ENCODE results near the gene CD93. TPM values are rescaled to one million over a fixed set of nuclear protein-coding genes. Genes with fewer than 3 reads are reported as not detected.

Gene CD93
- polyA plus RNA-seq, 4 donors, result 0.67 to 36.7 (median 8.9) TPM

DNA sequence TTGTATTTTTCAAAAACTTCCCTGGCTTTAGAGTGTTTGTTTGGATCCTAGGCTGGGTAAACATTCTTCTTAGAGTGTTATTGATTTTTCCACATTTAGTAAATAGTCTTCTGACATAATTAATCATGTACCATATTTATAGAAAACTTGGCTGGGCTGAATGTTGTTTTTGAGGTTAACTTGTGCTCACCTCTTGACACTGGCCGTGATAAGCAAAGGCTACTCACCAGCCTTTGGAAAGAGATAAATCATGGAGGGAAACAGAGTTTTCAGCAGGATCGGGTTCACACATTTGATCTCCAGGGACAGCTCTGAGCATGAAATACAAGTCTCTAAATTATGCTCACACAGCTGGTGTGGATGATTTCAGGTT lies 6.2 kb upstream of the CD93 start:
- no peaks in the 10 kb centered on the region for H3K4me1 ChIP-seq (ENCODE audit: control insufficient read depth in 3 of 3, insufficient read depth in 2 of 3, low read depth in 1 of 3, low read length in 2 of 3)
- H3K27me3 ChIP-seq (ENCODE audit: control insufficient read depth in 3 of 3, insufficient read depth in 3 of 3, low read length in 3 of 3), result peaks cover 0 to 4% (median 0%) of the 10 kb centered on the region in 3 donors
- FAIRE-seq (no peak), DNase-seq (no peak)
- H3K36me3 ChIP-seq (ENCODE audit: control insufficient read depth in 3 of 3, insufficient read depth in 2 of 3, low read depth in 1 of 3, low read length in 3 of 3), result no peaks in the 10 kb centered on the region
- WGBS, 3 donors, result 36 to 47% (median 37%) methylated on average over 2 of the region's 2 CpGs
- H3K27ac ChIP-seq (ENCODE audit: low read depth in 1 of 3, low read length in 2 of 3), result no peak overlapping the region
- H3K9me3 ChIP-seq (ENCODE audit: control insufficient read depth in 2 of 2, insufficient read depth in 1 of 2, low read depth in 1 of 2, low read length in 1 of 2), result no peaks in the 10 kb centered on the region
- no peak overlapping the region for H3K4me3 ChIP-seq (ENCODE audit: low read depth in 1 of 3, low read length in 3 of 3)

- Histone ChIP-seq H3K4me1 (ENCODE audit: control insufficient read depth in 3 of 3, insufficient read depth in 2 of 3, low read depth in 1 of 3, low read length in 2 of 3) (no peaks in the 10 kb centered on the region), H3K27ac (ENCODE audit: low read depth in 1 of 3, low read length in 2 of 3) (peak overlapping the region in 1 of 3 donors; percentile 36), H3K27me3 (ENCODE audit: control insufficient read depth in 3 of 3, insufficient read depth in 3 of 3, low read length in 3 of 3) (peaks cover 0 to 4% (median 0%) of the 10 kb centered on the region in 3 donors), H3K9me3 (ENCODE audit: control insufficient read depth in 2 of 2, insufficient read depth in 1 of 2, low read depth in 1 of 2, low read length in 1 of 2) (no peaks in the 10 kb centered on the region), H3K4me3 (ENCODE audit: low read depth in 1 of 3, low read length in 3 of 3) (no peak overlapping the region), H3K36me3 (ENCODE audit: control insufficient read depth in 3 of 3, insufficient read depth in 2 of 3, low read depth in 1 of 3, low read length in 3 of 3) (no peaks in the 10 kb centered on the region)
- 59 to 67% (median 60%) methylated on average over 8 of the region's 8 CpGs for WGBS, 3 donors
- no peak for FAIRE-seq
- no peak for DNase-seq
Observed at GRCh38 chr20:23091721-23092383, 5.7 kb upstream of the CD93 start.

DNA sequence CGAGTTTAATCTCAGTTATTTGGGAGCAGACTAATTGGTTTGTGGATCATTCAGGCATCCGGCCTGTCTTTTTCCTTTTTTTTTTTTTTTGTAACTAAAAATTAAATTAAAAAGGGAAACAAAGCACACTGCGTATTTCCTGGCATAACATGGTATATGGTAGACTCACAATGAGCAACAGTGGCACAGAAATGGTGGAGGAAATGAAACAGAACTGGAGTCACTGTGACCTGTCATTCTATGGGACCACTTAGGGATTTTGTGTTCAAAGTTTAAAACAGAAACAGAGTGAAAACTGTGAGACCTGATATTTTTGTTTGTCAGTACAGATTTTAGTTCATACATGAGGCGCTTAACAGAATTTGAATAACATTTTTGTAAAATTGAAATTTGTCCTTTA lies 4.8 kb upstream of the CD93 start:
- WGBS, 3 donors, result 77 to 90% (median 80%) methylated on average over 4 of the region's 4 CpGs
- peaks cover 0 to 4% (median 0%) of the 10 kb centered on the region in 3 donors for H3K27me3 ChIP-seq (ENCODE audit: control insufficient read depth in 3 of 3, insufficient read depth in 3 of 3, low read length in 3 of 3)
- no peak overlapping the region for H3K27ac ChIP-seq (ENCODE audit: low read depth in 1 of 3, low read length in 2 of 3)
- no peak overlapping the region for H3K4me3 ChIP-seq (ENCODE audit: low read depth in 1 of 3, low read length in 3 of 3)
- no peak for FAIRE-seq
- H3K4me1 ChIP-seq (ENCODE audit: control insufficient read depth in 3 of 3, insufficient read depth in 2 of 3, low read depth in 1 of 3, low read length in 2 of 3), result no peaks in the 10 kb centered on the region
- no peak for DNase-seq
- H3K9me3 ChIP-seq (ENCODE audit: control insufficient read depth in 2 of 2, insufficient read depth in 1 of 2, low read depth in 1 of 2, low read length in 1 of 2), result no peaks in the 10 kb centered on the region
- H3K36me3 ChIP-seq (ENCODE audit: control insufficient read depth in 3 of 3, insufficient read depth in 2 of 3, low read depth in 1 of 3, low read length in 3 of 3), result no peaks in the 10 kb centered on the region

DNA sequence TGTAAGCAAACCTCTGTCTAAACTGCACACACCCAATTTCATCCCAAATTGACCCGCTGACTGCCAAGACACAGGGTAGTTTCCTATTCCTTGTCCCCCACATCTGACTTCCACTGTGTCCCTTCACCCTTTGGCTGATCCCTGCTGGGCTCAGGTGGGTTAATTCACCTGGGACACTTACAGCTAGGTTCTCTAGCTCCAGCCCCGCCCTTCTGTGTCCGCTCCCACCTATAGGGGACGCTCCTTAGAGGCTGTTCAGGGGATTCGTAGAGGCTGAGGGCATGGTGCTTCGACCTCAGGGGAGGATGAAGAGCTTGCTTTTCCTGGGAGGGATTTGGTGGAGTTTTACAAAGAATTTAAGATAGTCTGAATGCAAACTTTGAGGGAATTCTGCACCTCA lies 4.0 kb upstream of the CD93 start:
- H3K36me3 ChIP-seq (ENCODE audit: control insufficient read depth in 3 of 3, insufficient read depth in 2 of 3, low read depth in 1 of 3, low read length in 3 of 3), result no peaks in the 10 kb centered on the region
- no peak overlapping the region for H3K4me3 ChIP-seq (ENCODE audit: low read depth in 1 of 3, low read length in 3 of 3)
- FAIRE-seq (no peak), DNase-seq (no peak)
- no peaks in the 10 kb centered on the region for H3K9me3 ChIP-seq (ENCODE audit: control insufficient read depth in 2 of 2, insufficient read depth in 1 of 2, low read depth in 1 of 2, low read length in 1 of 2)
- WGBS, 3 donors, result 51 to 77% (median 66%) methylated on average over 6 of the region's 6 CpGs
- no peaks in the 10 kb centered on the region for H3K4me1 ChIP-seq (ENCODE audit: control insufficient read depth in 3 of 3, insufficient read depth in 2 of 3, low read depth in 1 of 3, low read length in 2 of 3)
- no peak overlapping the region for H3K27ac ChIP-seq (ENCODE audit: low read depth in 1 of 3, low read length in 2 of 3)
- peaks cover 0 to 4% (median 0%) of the 10 kb centered on the region in 3 donors for H3K27me3 ChIP-seq (ENCODE audit: control insufficient read depth in 3 of 3, insufficient read depth in 3 of 3, low read length in 3 of 3)

DNA sequence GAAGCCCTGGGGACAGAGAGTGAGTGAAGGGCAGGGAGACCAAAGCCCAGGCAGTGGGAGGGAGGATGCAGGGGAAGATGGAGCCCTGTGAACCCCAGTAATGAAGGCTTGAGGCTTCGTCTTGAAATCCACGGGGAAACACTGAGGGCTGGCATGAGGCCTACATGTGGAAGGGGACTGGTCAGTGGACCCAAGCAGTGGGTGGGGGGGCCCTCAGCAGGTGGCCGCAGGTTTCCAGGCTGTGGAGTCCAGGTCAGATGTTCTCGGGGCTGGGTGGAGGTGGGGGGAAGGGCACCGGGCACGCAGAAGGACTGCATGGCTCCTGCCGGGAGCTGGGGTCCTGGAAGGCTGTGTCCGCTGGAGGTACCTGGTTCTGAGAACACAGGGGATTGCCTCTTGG lies 2.7 kb upstream of the CD93 start:
- Histone ChIP-seq H3K27me3 (ENCODE audit: control insufficient read depth in 3 of 3, insufficient read depth in 3 of 3, low read length in 3 of 3) (peaks cover 0 to 4% (median 0%) of the 10 kb centered on the region in 3 donors), H3K4me1 (ENCODE audit: control insufficient read depth in 3 of 3, insufficient read depth in 2 of 3, low read depth in 1 of 3, low read length in 2 of 3) (no peaks in the 10 kb centered on the region), H3K27ac (ENCODE audit: low read depth in 1 of 3, low read length in 2 of 3) (no peak overlapping the region), H3K36me3 (ENCODE audit: control insufficient read depth in 3 of 3, insufficient read depth in 2 of 3, low read depth in 1 of 3, low read length in 3 of 3) (no peaks in the 10 kb centered on the region), H3K4me3 (ENCODE audit: low read depth in 1 of 3, low read length in 3 of 3) (no peak overlapping the region), H3K9me3 (ENCODE audit: control insufficient read depth in 2 of 2, insufficient read depth in 1 of 2, low read depth in 1 of 2, low read length in 1 of 2) (no peaks in the 10 kb centered on the region)
- no peak for DNase-seq
- 91 to 94% (median 93%) methylated on average over 5 to 8 of the region's 8 CpGs for WGBS, 3 donors
- no peak for FAIRE-seq

GRCh38 chr20:23087587-23088251 lies 1.6 kb upstream of the CD93 start:
- DNase-seq (no peak), FAIRE-seq (no peak)
- Histone ChIP-seq H3K27ac (ENCODE audit: low read depth in 1 of 3, low read length in 2 of 3) (peak overlapping the region in 1 of 3 donors; percentile 78), H3K4me3 (ENCODE audit: low read depth in 1 of 3, low read length in 3 of 3) (no peak overlapping the region), H3K4me1 (ENCODE audit: control insufficient read depth in 3 of 3, insufficient read depth in 2 of 3, low read depth in 1 of 3, low read length in 2 of 3) (no peaks in the 10 kb centered on the region), H3K9me3 (ENCODE audit: control insufficient read depth in 2 of 2, insufficient read depth in 1 of 2, low read depth in 1 of 2, low read length in 1 of 2) (no peaks in the 10 kb centered on the region), H3K36me3 (ENCODE audit: control insufficient read depth in 3 of 3, insufficient read depth in 2 of 3, low read depth in 1 of 3, low read length in 3 of 3) (no peaks in the 10 kb centered on the region), H3K27me3 (ENCODE audit: control insufficient read depth in 3 of 3, insufficient read depth in 3 of 3, low read length in 3 of 3) (no peaks in the 10 kb centered on the region)
- 66 to 74% (median 73%) methylated on average over 9 of the region's 9 CpGs for WGBS, 3 donors

DNA sequence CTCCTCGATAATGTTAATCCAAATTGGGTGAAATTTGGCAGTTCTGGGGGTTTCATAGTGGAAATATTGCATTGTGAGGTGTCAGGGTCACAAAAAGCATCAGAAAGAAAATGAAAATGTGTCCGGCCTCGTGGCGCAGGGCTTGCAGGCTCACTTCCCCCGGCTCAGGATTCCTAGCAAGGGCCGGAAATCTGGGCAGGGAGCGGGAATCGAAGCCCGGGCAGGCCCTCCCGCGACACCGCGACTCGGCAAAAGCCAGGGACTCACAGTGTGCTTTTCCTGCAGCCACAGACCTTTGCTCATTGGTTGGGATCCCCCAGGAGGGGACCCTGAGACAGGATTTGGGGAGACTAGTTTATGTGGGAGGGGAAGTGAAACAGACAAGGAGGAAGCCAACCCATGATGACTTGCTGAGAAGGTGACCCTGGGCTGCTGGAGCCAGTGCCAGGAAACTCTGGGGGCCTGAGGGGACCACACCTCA lies 847 bp upstream of the CD93 start:
- no peak for DNase-seq
- Histone ChIP-seq H3K36me3 (ENCODE audit: control insufficient read depth in 3 of 3, insufficient read depth in 2 of 3, low read depth in 1 of 3, low read length in 3 of 3) (no peaks in the 10 kb centered on the region), H3K27ac (ENCODE audit: low read depth in 1 of 3, low read length in 2 of 3) (peak overlapping the region in 2 of 3 donors; percentile 48 to 78), H3K9me3 (ENCODE audit: control insufficient read depth in 2 of 2, insufficient read depth in 1 of 2, low read depth in 1 of 2, low read length in 1 of 2) (no peaks in the 10 kb centered on the region), H3K27me3 (ENCODE audit: control insufficient read depth in 3 of 3, insufficient read depth in 3 of 3, low read length in 3 of 3) (no peaks in the 10 kb centered on the region), H3K4me3 (ENCODE audit: low read depth in 1 of 3, low read length in 3 of 3) (no peak overlapping the region), H3K4me1 (ENCODE audit: control insufficient read depth in 3 of 3, insufficient read depth in 2 of 3, low read depth in 1 of 3, low read length in 2 of 3) (no peaks in the 10 kb centered on the region)
- WGBS, 3 donors, result 63 to 88% (median 72%) methylated on average over 14 of the region's 14 CpGs
- FAIRE-seq, result no peak

GRCh38 chr20:23085436-23086055 lies 578 bp downstream of the CD93 start:
- no peak for FAIRE-seq
- 69 to 82% (median 78%) methylated on average over 18 to 23 of the region's 23 CpGs for WGBS, 3 donors
- no peaks in the 10 kb centered on the region for H3K27me3 ChIP-seq (ENCODE audit: control insufficient read depth in 3 of 3, insufficient read depth in 3 of 3, low read length in 3 of 3)
- peak overlapping the region in 2 of 3 donors; percentile 48 to 78 for H3K27ac ChIP-seq (ENCODE audit: low read depth in 1 of 3, low read length in 2 of 3)
- no peak for DNase-seq
- no peaks in the 10 kb centered on the region for H3K36me3 ChIP-seq (ENCODE audit: control insufficient read depth in 3 of 3, insufficient read depth in 2 of 3, low read depth in 1 of 3, low read length in 3 of 3)
- H3K9me3 ChIP-seq (ENCODE audit: control insufficient read depth in 2 of 2, insufficient read depth in 1 of 2, low read depth in 1 of 2, low read length in 1 of 2), result no peaks in the 10 kb centered on the region
- H3K4me3 ChIP-seq (ENCODE audit: low read depth in 1 of 3, low read length in 3 of 3), result peak overlapping the region in 2 of 3 donors; percentile 10 to 31
- no peaks in the 10 kb centered on the region for H3K4me1 ChIP-seq (ENCODE audit: control insufficient read depth in 3 of 3, insufficient read depth in 2 of 3, low read depth in 1 of 3, low read length in 2 of 3)
